H9 (cell line): Measurements from ENCODE around the gene WLS. TPM values are rescaled to one million over a fixed set of nuclear protein-coding genes. Genes with fewer than 3 reads are reported as not detected.

ENCODE experiments used
- DNase-seq: peaks from one replicate; pipeline ENCODE4 v3.0.0-alpha.2; 2017
- H2AFZ ChIP-seq: one replicate; pipeline ENCODE4 v1.6.1; 2013; ENCODE audit warnings: mild to moderate bottlenecking, low read length, control low read depth, moderate library complexity
- H2AK5ac ChIP-seq: 2 replicates; pipeline ENCODE4 v1.6.1; 2013; ENCODE audit warnings: low read length, control low read depth, mixed read lengths; ENCODE audit not compliant: insufficient read length
- H2BK120ac ChIP-seq: one replicate; pipeline ENCODE4 v1.6.1; 2013; ENCODE audit warnings: low read depth, mild to moderate bottlenecking, low read length, control low read depth, inconsistent platforms; ENCODE audit not compliant: poor library complexity, severe bottlenecking
- H2BK12ac ChIP-seq: 2 replicates; pipeline ENCODE4 v1.6.1; 2013; ENCODE audit warnings: low read length, control low read depth, mixed read lengths, low read depth; ENCODE audit not compliant: insufficient read length
- H2BK15ac ChIP-seq: 2 replicates; pipeline ENCODE4 v1.6.1; 2013; ENCODE audit warnings: low read depth, low read length, control low read depth
- H2BK20ac ChIP-seq: one replicate; pipeline ENCODE4 v1.6.1; 2013; ENCODE audit warnings: low read depth, mild to moderate bottlenecking, low read length, control low read depth, inconsistent platforms; ENCODE audit not compliant: poor library complexity, severe bottlenecking
- H2BK5ac ChIP-seq: 2 replicates; pipeline ENCODE4 v1.6.1; 2013; ENCODE audit warnings: low read length, control low read depth, mixed read lengths; ENCODE audit not compliant: insufficient read length
- H3K14ac ChIP-seq: 2 replicates; pipeline ENCODE4 v1.6.1; 2013; ENCODE audit warnings: low read length, control low read depth; ENCODE audit not compliant: insufficient read depth
- H3K18ac ChIP-seq: 2 replicates; pipeline ENCODE4 v1.6.1; 2013; ENCODE audit warnings: low read depth, mild to moderate bottlenecking, mixed read lengths, low read length, control low read depth; ENCODE audit not compliant: insufficient read length
- H3K23ac ChIP-seq: 2 replicates; pipeline ENCODE4 v1.6.1; 2013; ENCODE audit warnings: low read length, control low read depth, mixed read lengths, low read depth; ENCODE audit not compliant: insufficient read length
- H3K23me2 ChIP-seq: 2 replicates; pipeline ENCODE4 v1.6.1; 2013; ENCODE audit warnings: low read depth, mild to moderate bottlenecking, mixed read lengths, low read length, control low read depth; ENCODE audit not compliant: insufficient read length, poor library complexity, severe bottlenecking
- H3K27ac ChIP-seq: 2 replicates; pipeline ENCODE4 v1.5.1; 2013; ENCODE audit warnings: low read length, control low read depth, mixed read lengths, low read depth; ENCODE audit not compliant: insufficient read length
- H3K27me3 ChIP-seq: 2 replicates; pipeline ENCODE4 v1.6.1; 2013; ENCODE audit warnings: low read length, control low read depth, inconsistent platforms; ENCODE audit not compliant: insufficient read depth
- H3K4ac ChIP-seq: 2 replicates; pipeline ENCODE4 v1.6.1; 2013; ENCODE audit warnings: low read depth, mild to moderate bottlenecking, control low read depth, inconsistent platforms, low read length, moderate library complexity
- H3K4me1 ChIP-seq: 2 replicates; pipeline ENCODE4 v1.6.1; 2013; ENCODE audit warnings: low read length, control low read depth, inconsistent platforms; ENCODE audit not compliant: insufficient read depth
- H3K4me2 ChIP-seq: 2 replicates; pipeline ENCODE4 v1.6.1; 2013; ENCODE audit warnings: low read length, control low read depth, mixed read lengths; ENCODE audit not compliant: insufficient read length, insufficient read depth
- H3K56ac ChIP-seq: 2 replicates; pipeline ENCODE4 v1.6.1; 2013; ENCODE audit warnings: low read depth, mild to moderate bottlenecking, mixed read lengths, low read length, control low read depth; ENCODE audit not compliant: insufficient read length
- H3K79me1 ChIP-seq: 2 replicates; pipeline ENCODE4 v1.6.1; 2013; ENCODE audit warnings: low read depth, mild to moderate bottlenecking, moderate library complexity, low read length, control low read depth, inconsistent platforms; ENCODE audit not compliant: insufficient read depth, poor library complexity, severe bottlenecking
- H3K79me2 ChIP-seq: 2 replicates; pipeline ENCODE4 v1.6.1; 2013; ENCODE audit warnings: low read length, control low read depth, inconsistent platforms; ENCODE audit not compliant: insufficient read depth
- H3K9ac ChIP-seq: 2 replicates; pipeline ENCODE4 v1.6.1; 2013; ENCODE audit warnings: low read length, control low read depth, mixed read lengths; ENCODE audit not compliant: insufficient read length; ENCODE audit errors: extremely low read depth
- H3K9me3 ChIP-seq: one replicate; pipeline ENCODE4 v1.6.1; 2013; ENCODE audit warnings: low read depth, low read length, inconsistent platforms; ENCODE audit not compliant: control insufficient read depth
- H3T11ph ChIP-seq: one replicate; pipeline ENCODE4 v1.6.1; 2013; ENCODE audit warnings: mild to moderate bottlenecking, low read length, control low read depth, inconsistent platforms
- H4K20me1 ChIP-seq: one replicate; pipeline ENCODE4 v1.6.1; 2013; ENCODE audit not compliant: control insufficient read depth, insufficient read length, insufficient read depth
- H4K5ac ChIP-seq: 2 replicates; pipeline ENCODE4 v1.6.1; 2013; ENCODE audit warnings: low read depth, mild to moderate bottlenecking, mixed read lengths, low read length, control low read depth; ENCODE audit not compliant: insufficient read length
- H4K8ac ChIP-seq: replicated peaks from 2 replicates; pipeline ENCODE4 v1.6.1; 2013; ENCODE audit warnings: low read length, control low read depth, mixed read lengths, low read depth; ENCODE audit not compliant: insufficient read length
- H4K91ac ChIP-seq: 2 replicates; pipeline ENCODE4 v1.6.1; 2013; ENCODE audit warnings: low read depth, mild to moderate bottlenecking, moderate library complexity, mixed read lengths, low read length, control low read depth; ENCODE audit not compliant: insufficient read length
- H3K27ac Mint-ChIP-seq, 3 experiments: 2 replicates in 2 of 3; 3 replicates in 1 of 3; pipeline ENCODE4 v1.8.0; 2020 to 2021; ENCODE audit warnings: mixed read lengths in 3 of 3, mild to moderate bottlenecking in 1 of 3, moderate library complexity in 1 of 3
- H3K27me3 Mint-ChIP-seq: 2 replicates; pipeline ENCODE4 v1.8.0; 2021; ENCODE audit warnings: low read depth, mild to moderate bottlenecking, moderate library complexity, mixed read lengths
- H3K36me3 Mint-ChIP-seq, 3 experiments: 2 replicates in 2 of 3; 3 replicates in 1 of 3; pipeline ENCODE4 v1.8.0; 2020 to 2021; ENCODE audit warnings: low read depth in 3 of 3, mixed read lengths in 3 of 3; ENCODE audit not compliant: insufficient read depth in 1 of 3
- H3K4me1 Mint-ChIP-seq, 2 experiments: 2 replicates each; pipeline ENCODE4 v1.8.0; 2020; ENCODE audit warnings: mixed read lengths in 2 of 2
- H3K4me3 Mint-ChIP-seq, 2 experiments: 2 replicates in 1 of 2; 3 replicates in 1 of 2; pipeline ENCODE4 v1.8.0; 2020 to 2021; ENCODE audit warnings: mild to moderate bottlenecking in 2 of 2, mixed read lengths in 2 of 2, moderate library complexity in 1 of 2
- H3K9me3 Mint-ChIP-seq, 2 experiments: 2 replicates in 1 of 2; 3 replicates in 1 of 2; pipeline ENCODE4 v1.8.0; 2020; ENCODE audit warnings: mild to moderate bottlenecking in 2 of 2, mixed read lengths in 2 of 2, moderate library complexity in 1 of 2
- WGBS: extraction: QIAGEN DNeasy Blood & Tissue Kit; methylation state at CpG from one replicate; pipeline ENCODE4 v1.1.7; 2013; ENCODE audit warnings: missing lambda C conversion rate, low lambda C conversion rate, mixed read lengths; ENCODE audit not compliant: insufficient read length; ENCODE audit errors: extremely low coverage; 5-methylcytosine and 5-hydroxymethylcytosine counted together
- total RNA-seq: library from RNA; stranded (reverse); gene quantifications from 2 replicates; pipeline ENCODE4 v1.2.1, GENCODE V29; 2021
- TF ChIP-seq, protein P1 (sequence below): fragments of 200-600 bp; sonication (generic); conservative IDR thresholded peaks from 3 replicates; pipeline ENCODE4 v1.8.0; 2021; ENCODE audit warnings: antibody characterized with exemption, mild to moderate bottlenecking

Gene WLS
- total RNA-seq, 1 experiment from 2014 or later = 0.94 TPM

DNA sequence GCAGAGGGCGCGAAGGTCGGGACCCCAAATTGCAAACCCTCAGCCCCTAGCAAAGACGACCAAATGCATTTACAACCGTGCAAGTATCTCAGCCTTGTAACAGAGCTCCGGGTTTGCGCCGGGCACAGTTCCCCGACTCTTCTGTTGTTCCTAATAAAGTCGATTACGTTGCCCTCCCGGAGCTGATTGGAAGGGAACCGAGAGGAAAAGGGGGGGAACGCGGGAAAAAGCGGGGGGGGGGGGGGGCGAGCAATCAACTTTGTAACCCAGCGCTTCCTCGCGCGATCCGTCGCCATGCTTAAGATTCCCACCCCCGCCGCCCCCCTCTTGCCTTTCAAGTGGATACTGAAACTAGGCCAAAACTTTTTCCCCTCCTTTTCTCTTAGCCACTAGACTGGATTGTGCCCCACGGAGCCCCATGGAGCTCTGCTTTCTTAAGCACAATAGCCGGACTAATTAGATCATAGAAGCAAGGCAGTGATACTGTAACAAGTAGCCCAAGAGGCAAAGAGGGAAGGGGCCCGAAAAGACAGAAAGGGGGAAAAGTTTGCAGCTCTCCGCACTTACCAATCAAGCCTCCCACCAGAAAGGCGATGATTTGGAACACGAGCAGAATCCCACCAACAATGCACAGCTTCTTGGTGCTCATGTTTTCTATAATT, 565 bp downstream of the WLS start:
- Histone ChIP-seq H2BK15ac (no peak overlapping the region), H3K14ac (no peak overlapping the region; the same call in 1 of the 2 replicates), H3K4me1 (no peaks in the 10 kb centered on the region), H3K9me3 (no peaks in the 10 kb centered on the region), H3K23ac (no peak overlapping the region), H2BK5ac (no peak overlapping the region), H2AK5ac (no peak overlapping the region), H3K27ac (no peak overlapping the region), H3K9ac (no peak overlapping the region), H3K4me2 (peak overlapping the region; percentile 91), H3K56ac (no peak overlapping the region), H2BK12ac (no peak overlapping the region), H3K18ac (no peak overlapping the region), H2BK120ac (no peak overlapping the region), H2AFZ (no peak overlapping the region), H2BK20ac (no peak overlapping the region), H4K5ac (no peak overlapping the region), H3K27me3 (peaks cover 57% of the 10 kb centered on the region), H3K79me1 (no peaks in the 10 kb centered on the region), H4K8ac (no peak overlapping the region), H4K20me1 (no peaks in the 10 kb centered on the region), H3K23me2 (peaks cover 12% of the 10 kb centered on the region), H3K79me2 (no peaks in the 10 kb centered on the region; the same call in 1 of the 2 replicates), H3T11ph (no peak overlapping the region), H4K91ac (no peak overlapping the region), H3K4ac (no peak overlapping the region)
- peaks cover 98% of the 10 kb centered on the region for H3K27me3 Mint-ChIP-seq
- peak overlapping the region; percentile 64 to 96 for H3K4me3 Mint-ChIP-seq
- DNase-seq = peak; percentile 41
- TF ChIP-seq, protein P1, sequence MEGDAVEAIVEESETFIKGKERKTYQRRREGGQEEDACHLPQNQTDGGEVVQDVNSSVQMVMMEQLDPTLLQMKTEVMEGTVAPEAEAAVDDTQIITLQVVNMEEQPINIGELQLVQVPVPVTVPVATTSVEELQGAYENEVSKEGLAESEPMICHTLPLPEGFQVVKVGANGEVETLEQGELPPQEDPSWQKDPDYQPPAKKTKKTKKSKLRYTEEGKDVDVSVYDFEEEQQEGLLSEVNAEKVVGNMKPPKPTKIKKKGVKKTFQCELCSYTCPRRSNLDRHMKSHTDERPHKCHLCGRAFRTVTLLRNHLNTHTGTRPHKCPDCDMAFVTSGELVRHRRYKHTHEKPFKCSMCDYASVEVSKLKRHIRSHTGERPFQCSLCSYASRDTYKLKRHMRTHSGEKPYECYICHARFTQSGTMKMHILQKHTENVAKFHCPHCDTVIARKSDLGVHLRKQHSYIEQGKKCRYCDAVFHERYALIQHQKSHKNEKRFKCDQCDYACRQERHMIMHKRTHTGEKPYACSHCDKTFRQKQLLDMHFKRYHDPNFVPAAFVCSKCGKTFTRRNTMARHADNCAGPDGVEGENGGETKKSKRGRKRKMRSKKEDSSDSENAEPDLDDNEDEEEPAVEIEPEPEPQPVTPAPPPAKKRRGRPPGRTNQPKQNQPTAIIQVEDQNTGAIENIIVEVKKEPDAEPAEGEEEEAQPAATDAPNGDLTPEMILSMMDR = no peak
- no CpG with 5 or more reads among the region's 31 CpGs for WGBS
- H3K9me3 Mint-ChIP-seq = peaks cover 0 to 3% of the 10 kb centered on the region in 2 experiments; a peak in 2 of 5 replicates
- no peaks in the 10 kb centered on the region; a peak in 1 of 7 replicates for H3K36me3 Mint-ChIP-seq
- peaks cover 21 to 34% of the 10 kb centered on the region in 2 experiments for H3K4me1 Mint-ChIP-seq
- H3K27ac Mint-ChIP-seq = no peak overlapping the region; a peak in 1 of 7 replicates
